Uterus (tissue), 2 donors: ENCODE results near the gene ARFGEF2.
"Not testable (repeated sequence)": the region's sequence is repeated elsewhere in the genome, so short reads cannot be mapped to it uniquely, and the experiment has no call there.

Experiments used
- POLR2A ChIP-seq, 2 donors: fragments of 450-650 bp; IDR thresholded peaks; one replicate each; pipeline ENCODE4 v1.6.1; 2016; ENCODE audit warnings: antibody characterized with exemption in 2 of 2, mild to moderate bottlenecking in 1 of 2, moderate library complexity in 1 of 2
- TF ChIP-seq, protein P1 (sequence below), 4 experiments: fragments of 200-600 bp in 2 of 4; fragments of 450-650 bp in 2 of 4; sonication (generic) in 2 of 4; IDR thresholded peaks; one replicate each; pipeline ENCODE4 v1.5.1; 2016 to 2019; ENCODE audit warnings: antibody characterized with exemption in 4 of 4, mild to moderate bottlenecking in 2 of 4, moderate library complexity in 1 of 4

GRCh38 chr20:49028177-49028576 is 106.7 kb downstream of the ARFGEF2 start:
- TF ChIP-seq POLR2A (IDR thresholded peaks at IDR 0.05), result not testable (repeated sequence)
- TF ChIP-seq, protein P1, sequence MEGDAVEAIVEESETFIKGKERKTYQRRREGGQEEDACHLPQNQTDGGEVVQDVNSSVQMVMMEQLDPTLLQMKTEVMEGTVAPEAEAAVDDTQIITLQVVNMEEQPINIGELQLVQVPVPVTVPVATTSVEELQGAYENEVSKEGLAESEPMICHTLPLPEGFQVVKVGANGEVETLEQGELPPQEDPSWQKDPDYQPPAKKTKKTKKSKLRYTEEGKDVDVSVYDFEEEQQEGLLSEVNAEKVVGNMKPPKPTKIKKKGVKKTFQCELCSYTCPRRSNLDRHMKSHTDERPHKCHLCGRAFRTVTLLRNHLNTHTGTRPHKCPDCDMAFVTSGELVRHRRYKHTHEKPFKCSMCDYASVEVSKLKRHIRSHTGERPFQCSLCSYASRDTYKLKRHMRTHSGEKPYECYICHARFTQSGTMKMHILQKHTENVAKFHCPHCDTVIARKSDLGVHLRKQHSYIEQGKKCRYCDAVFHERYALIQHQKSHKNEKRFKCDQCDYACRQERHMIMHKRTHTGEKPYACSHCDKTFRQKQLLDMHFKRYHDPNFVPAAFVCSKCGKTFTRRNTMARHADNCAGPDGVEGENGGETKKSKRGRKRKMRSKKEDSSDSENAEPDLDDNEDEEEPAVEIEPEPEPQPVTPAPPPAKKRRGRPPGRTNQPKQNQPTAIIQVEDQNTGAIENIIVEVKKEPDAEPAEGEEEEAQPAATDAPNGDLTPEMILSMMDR (IDR thresholded peaks at IDR 0.05), result not testable (repeated sequence)
